Stimulated activated CD8-positive, alpha-beta memory T cell treated with anti-CD3 and anti-CD28 coated beads, Interleukin-15, amount 100 ng/mL, for 48 hours (primary cell): ENCODE data around the gene MRPL49.
"Not testable (repeated sequence)": the region's sequence is repeated elsewhere in the genome, so short reads cannot be mapped to it uniquely, and the experiment has no call there.

ENCODE experiments used
- DNase-seq, 2 donors: peaks; one replicate each; pipeline ENCODE4 v3.0.0-alpha.2; 2020; ENCODE audit warnings: low read depth in 2 of 2

The MRPL49 gene

GRCh38 chr11:65117206-65118096 lies 4.7 kb upstream of the MRPL49 start, which contains the start of gene ZNHIT2:
Gene ZNHIT2 (minus strand): TSS chr11:65117701. CDS start chr11:65117653, 48 bp downstream.
- peak; percentile 100 for DNase-seq

- no peak for DNase-seq
Observed at GRCh38 chr11:65118097-65118837, 3.9 kb upstream of the MRPL49 start.

- DNase-seq, result not testable (repeated sequence)
Observed at GRCh38 chr11:65118891-65119669, 3.0 kb upstream of the MRPL49 start.

GRCh38 chr11:65119670-65119995 lies 2.5 kb upstream of the MRPL49 start:
- DNase-seq, result no peak

- DNase-seq, result no peak
Observed at GRCh38 chr11:65120831-65121230, 1.3 kb upstream of the MRPL49 start.

- DNase-seq, result no peak
Observed at GRCh38 chr11:65121447-65121864, 665 bp upstream of the MRPL49 start.

GRCh38 chr11:65124480-65125196 lies 2.5 kb downstream of the MRPL49 start:
- DNase-seq, result no peak

GRCh38 chr11:65125197-65126056 lies 3.3 kb downstream of the MRPL49 start:
- DNase-seq, result no peak

GRCh38 chr11:65126624-65127274 lies 4.6 kb downstream of the MRPL49 start:
- DNase-seq, result no peak

GRCh38 chr11:65127473-65128181 lies 5.5 kb downstream of the MRPL49 start:
- DNase-seq, result no peak

GRCh38 chr11:65128182-65129145 lies 6.3 kb downstream of the MRPL49 start:
- no peak for DNase-seq

- no peak for DNase-seq
Observed at GRCh38 chr11:65129649-65130441, 7.7 kb downstream of the MRPL49 start.

GRCh38 chr11:65130631-65131416 lies 8.7 kb downstream of the MRPL49 start:
- DNase-seq, result no peak

- no peak for DNase-seq
Observed at GRCh38 chr11:65131417-65131776, 9.3 kb downstream of the MRPL49 start.

GRCh38 chr11:65131895-65132237 lies 9.7 kb downstream of the MRPL49 start:
- DNase-seq, result no peak

- DNase-seq, result no peak
Observed at GRCh38 chr11:65132238-65132987, 10.3 kb downstream of the MRPL49 start.
